Measurements from ENCODE around the gene TBCD. TPM values are rescaled to one million over a fixed set of nuclear protein-coding genes. Genes with fewer than 3 reads are reported as not detected.

TBCD gene
- total RNA-seq, 1 experiment from 2014 or later, result 129 TPM

DNA sequence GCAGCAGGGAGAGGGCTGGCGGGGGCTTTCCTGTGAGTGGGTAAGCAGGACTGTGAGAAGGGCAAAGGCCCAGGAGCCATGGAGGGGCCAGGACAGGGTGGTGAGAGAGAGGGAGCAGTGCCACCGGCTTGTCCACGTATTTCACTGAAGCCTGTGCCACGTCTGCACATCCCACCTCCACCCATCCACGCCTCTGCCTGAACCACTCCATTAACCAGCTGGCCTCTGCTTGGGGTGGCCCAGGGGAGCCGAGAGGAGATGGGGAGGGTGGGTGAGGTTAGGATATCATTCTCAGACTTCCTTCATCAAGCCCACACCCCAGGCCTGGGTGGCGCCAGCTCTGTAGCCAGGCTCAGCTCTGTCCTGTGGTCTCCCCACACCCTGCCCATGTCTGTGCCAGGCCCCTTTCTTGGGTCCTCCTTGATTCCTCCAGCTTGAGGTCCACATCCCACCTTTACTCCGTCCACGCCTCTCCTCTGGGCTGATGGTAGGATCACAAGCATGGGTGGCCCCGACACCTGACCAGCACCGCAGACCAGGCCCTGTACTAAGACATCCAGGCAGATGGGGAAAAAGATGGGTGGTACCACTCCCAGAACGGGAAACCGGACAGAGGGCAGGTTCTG, 19.6 kb upstream of the TBCD start:
- Histone ChIP-seq H3K56ac (ENCODE audit: insufficient read length, low read depth, low read length) (no peak overlapping the region), H2BK12ac (ENCODE audit: insufficient read length, low read depth, low read length) (no peak overlapping the region), H3K9me3 (ENCODE audit: control insufficient read depth, low read depth, low read length) (no peaks in the 10 kb centered on the region), H4K5ac (ENCODE audit: insufficient read length, low read depth, low read length) (no peak overlapping the region), H2BK20ac (ENCODE audit: low read depth, low read length, poor library complexity, severe bottlenecking) (no peak overlapping the region), H2AFZ (ENCODE audit: low read length) (no peak overlapping the region), H4K20me1 (ENCODE audit: control insufficient read depth, insufficient read depth, insufficient read length) (no peaks in the 10 kb centered on the region), H2BK15ac (ENCODE audit: low read depth, low read length) (no peak overlapping the region), H3K27me3 (ENCODE audit: insufficient read depth, low read length) (no peaks in the 10 kb centered on the region), H3K27ac (ENCODE audit: insufficient read length, low read depth, low read length) (no peak overlapping the region), H4K91ac (ENCODE audit: insufficient read length, low read depth, low read length) (no peak overlapping the region), H3T11ph (ENCODE audit: low read length) (no peak overlapping the region), H3K4me1 (ENCODE audit: insufficient read depth, low read length) (no peaks in the 10 kb centered on the region), H3K23me2 (ENCODE audit: insufficient read length, low read depth, low read length, poor library complexity, severe bottlenecking) (peaks cover 3% of the 10 kb centered on the region), H3K23ac (ENCODE audit: insufficient read length, low read depth, low read length) (no peak overlapping the region), H3K79me2 (ENCODE audit: insufficient read depth, low read length) (no peaks in the 10 kb centered on the region), H3K9ac (ENCODE audit: extremely low read depth, insufficient read length, low read length) (no peak overlapping the region), H3K4ac (ENCODE audit: low read depth, low read length) (no peak overlapping the region), H3K79me1 (ENCODE audit: insufficient read depth, low read depth, low read length, poor library complexity, severe bottlenecking) (no peaks in the 10 kb centered on the region), H3K14ac (ENCODE audit: insufficient read depth, low read length) (no peak overlapping the region), H2BK120ac (ENCODE audit: low read depth, low read length, poor library complexity, severe bottlenecking) (no peak overlapping the region), H3K4me2 (ENCODE audit: insufficient read depth, insufficient read length, low read length) (no peak overlapping the region), H2AK5ac (ENCODE audit: insufficient read length, low read length) (no peak overlapping the region), H3K18ac (ENCODE audit: insufficient read length, low read depth, low read length) (no peak overlapping the region), H2BK5ac (ENCODE audit: insufficient read length, low read length) (no peak overlapping the region), H4K8ac (replicated peaks; ENCODE audit: insufficient read length, low read depth, low read length) (no peak overlapping the region)
- no peak overlapping the region; a peak in 1 of 5 replicates for H3K4me3 Mint-ChIP-seq
- TF ChIP-seq, protein P1, sequence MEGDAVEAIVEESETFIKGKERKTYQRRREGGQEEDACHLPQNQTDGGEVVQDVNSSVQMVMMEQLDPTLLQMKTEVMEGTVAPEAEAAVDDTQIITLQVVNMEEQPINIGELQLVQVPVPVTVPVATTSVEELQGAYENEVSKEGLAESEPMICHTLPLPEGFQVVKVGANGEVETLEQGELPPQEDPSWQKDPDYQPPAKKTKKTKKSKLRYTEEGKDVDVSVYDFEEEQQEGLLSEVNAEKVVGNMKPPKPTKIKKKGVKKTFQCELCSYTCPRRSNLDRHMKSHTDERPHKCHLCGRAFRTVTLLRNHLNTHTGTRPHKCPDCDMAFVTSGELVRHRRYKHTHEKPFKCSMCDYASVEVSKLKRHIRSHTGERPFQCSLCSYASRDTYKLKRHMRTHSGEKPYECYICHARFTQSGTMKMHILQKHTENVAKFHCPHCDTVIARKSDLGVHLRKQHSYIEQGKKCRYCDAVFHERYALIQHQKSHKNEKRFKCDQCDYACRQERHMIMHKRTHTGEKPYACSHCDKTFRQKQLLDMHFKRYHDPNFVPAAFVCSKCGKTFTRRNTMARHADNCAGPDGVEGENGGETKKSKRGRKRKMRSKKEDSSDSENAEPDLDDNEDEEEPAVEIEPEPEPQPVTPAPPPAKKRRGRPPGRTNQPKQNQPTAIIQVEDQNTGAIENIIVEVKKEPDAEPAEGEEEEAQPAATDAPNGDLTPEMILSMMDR (conservative IDR thresholded peaks at IDR 0.05), result no peak
- peaks cover 3% of the 10 kb centered on the region; the same call in 1 of the 2 replicates for H3K27me3 Mint-ChIP-seq (ENCODE audit: low read depth)
- H3K27ac Mint-ChIP-seq, result no peak overlapping the region
- DNase-seq, result no peak
- no peaks in the 10 kb centered on the region; a peak in 2 of 5 replicates for H3K9me3 Mint-ChIP-seq
- WGBS (ENCODE audit: extremely low coverage, insufficient read length, low lambda C conversion rate), result no CpG with 5 or more reads among the region's 13 CpGs
- H3K36me3 Mint-ChIP-seq (ENCODE audit: insufficient read depth in 1 of 3, low read depth in 3 of 3), result peaks cover 8 to 32% (median 19%) of the 10 kb centered on the region in 3 experiments; a peak in 6 of 7 replicates
- peaks cover 0 to 6% of the 10 kb centered on the region in 2 experiments; a peak in 2 of 4 replicates for H3K4me1 Mint-ChIP-seq
